K562 (cell line): ENCODE data around the gene MMP19. TPM values are rescaled to one million over a fixed set of nuclear protein-coding genes. Genes with fewer than 3 reads are reported as not detected.

ENCODE experiments used
- ATAC-seq: fragments of 200-7000 bp; cut with Tn5 transposase; 3 replicates; pipeline ENCODE4 v1.9.1; 2020; ENCODE audit warnings: moderate library complexity
- BruUV-seq: library from RNA; stranded (reverse); fragments of 400-500 nt; replicated peaks from 2 replicates; lab custom pipeline; 2021; lab: Mats Ljungman, UMichigan
- CTCF ChIA-PET: fragments of 300-600 bp; formaldehyde crosslinking; extraction: SDS; loops from one replicate; lab custom pipeline; 2021; ENCODE audit warnings: low intra/inter-chr PET ratio; lab: Yijun Ruan, JAX
- POLR2A ChIA-PET: fragments of 300-600, 350-650 bp; sonication (Branson Sonifier 250); formaldehyde crosslinking; extraction: SDS; loops from one replicate; lab custom pipeline; 2021; ENCODE audit warnings: antibody characterized with exemption, inconsistent platforms; lab: Yijun Ruan, JAX
- DNase-seq, 4 experiments: peaks; one replicate each; pipeline versions ENCODE4 v3.0.0 to v3.0.0-alpha.2; 2011 to 2018; ENCODE audit warnings: low spot score in 3 of 4, mixed read lengths in 3 of 4; ENCODE audit errors: extremely low read depth in 1 of 4
- FAIRE-seq: peaks from 2 replicates; lab custom pipeline; 2011; peaks lifted over from hg19 to GRCh38; lab: Jason Lieb, UNC
- H2AFZ ChIP-seq: 2 replicates; pipeline ENCODE4 v1.6.0; 2011; ENCODE audit warnings: low read depth, low read length, control low read depth, inconsistent platforms
- H3K27ac ChIP-seq: fragments of 200-600 bp; 3 replicates; pipeline ENCODE4 v1.8.0; 2011; ENCODE audit warnings: low read depth, mild to moderate bottlenecking, control low read depth, inconsistent platforms, low read length, moderate library complexity, mixed read lengths; ENCODE audit errors: extremely low read depth
- H3K27me3 ChIP-seq, 2 experiments: fragments of 300-600 bp in 1 of 2; 2 replicates in 1 of 2; 3 replicates in 1 of 2; pipeline versions ENCODE4 v1.6.0 to v1.8.0; 2011; ENCODE audit warnings: inconsistent platforms in 2 of 2, low read length in 2 of 2, mild to moderate bottlenecking in 1 of 2, mixed read lengths in 1 of 2, moderate library complexity in 1 of 2; ENCODE audit not compliant: control insufficient read depth in 2 of 2, insufficient read depth in 2 of 2
- H3K36me3 ChIP-seq: fragments of 300-600 bp; 3 replicates; pipeline ENCODE4 v1.8.0; 2011; ENCODE audit warnings: mild to moderate bottlenecking, low read length, inconsistent platforms; ENCODE audit not compliant: control insufficient read depth, insufficient read depth
- H3K4me1 ChIP-seq, 2 experiments: fragments of 200-600 bp in 1 of 2; replicated peaks in 1 of 2; 2 replicates in 1 of 2; 3 replicates in 1 of 2; pipeline versions ENCODE4 v1.5.1 to v1.8.0; 2011; ENCODE audit warnings: inconsistent platforms in 2 of 2, low read length in 2 of 2, mild to moderate bottlenecking in 1 of 2, mixed read lengths in 1 of 2, moderate library complexity in 1 of 2; ENCODE audit not compliant: control insufficient read depth in 2 of 2, insufficient read depth in 2 of 2
- H3K4me2 ChIP-seq: 2 replicates; pipeline ENCODE4 v1.6.1; 2011; ENCODE audit warnings: low read length, control low read depth, inconsistent platforms, mixed read lengths; ENCODE audit not compliant: insufficient read depth
- H3K4me3 ChIP-seq: fragments of 200-600 bp; sonication (generic), shearing (Covaris generic); 2 replicates; pipeline ENCODE4 v1.5.1; 2016; ENCODE audit warnings: control low read depth, inconsistent platforms
- H3K79me2 ChIP-seq: fragments of 200-600 bp; 3 replicates; pipeline ENCODE4 v1.8.0; 2011; ENCODE audit warnings: low read length, inconsistent platforms; ENCODE audit not compliant: control insufficient read depth, insufficient read depth
- H3K9ac ChIP-seq, 2 experiments: 2 replicates each; pipeline versions ENCODE4 v1.6.0 to v1.6.1; 2011; ENCODE audit warnings: low read depth in 2 of 2, low read length in 2 of 2, control low read depth in 1 of 2, inconsistent platforms in 1 of 2, mild to moderate bottlenecking in 1 of 2, mixed read lengths in 1 of 2; ENCODE audit not compliant: insufficient read depth in 1 of 2
- H3K9me1 ChIP-seq: one replicate; pipeline ENCODE4 v1.6.0; 2011; ENCODE audit warnings: inconsistent platforms, mild to moderate bottlenecking, low read length, moderate library complexity; ENCODE audit not compliant: control insufficient read depth, insufficient read depth
- H3K9me3 ChIP-seq: replicated peaks from 2 replicates; pipeline ENCODE4 v1.5.1; 2011; ENCODE audit warnings: low read depth, low read length, inconsistent platforms; ENCODE audit not compliant: control insufficient read depth, insufficient read depth
- H4K20me1 ChIP-seq: replicated peaks from 2 replicates; pipeline ENCODE4 v1.6.1; 2011; ENCODE audit warnings: low read length, inconsistent platforms, mixed read lengths; ENCODE audit not compliant: control insufficient read depth, insufficient read depth
- FOS ChIP-seq: IDR thresholded peaks from 3 replicates; pipeline ENCODE4 v1.6.1; 2011; ENCODE audit not compliant: insufficient read length; ENCODE audit errors: extremely low read depth
- HDAC2 ChIP-seq: fragments of 450-650 bp; IDR thresholded peaks from 2 replicates; pipeline ENCODE4 v1.6.1; 2016; ENCODE audit warnings: mild to moderate bottlenecking
- HES1 ChIP-seq: fragments of 450-650 bp; IDR thresholded peaks from 2 replicates; pipeline ENCODE4 v1.6.1; 2016; ENCODE audit warnings: low read depth, mild to moderate bottlenecking, moderate library complexity
- IRF2 ChIP-seq: sonication (generic); formaldehyde crosslinking; IDR thresholded peaks from 2 replicates; pipeline ENCODE4 v1.8.1; 2022; ENCODE audit warnings: mild to moderate bottlenecking, missing genetic modification reagents
- KDM2B ChIP-seq: fragments of 250-450 bp; sonication (Bioruptor Pico); IDR thresholded peaks from 2 replicates; pipeline ENCODE4 v1.8.0; 2021; ENCODE audit warnings: mild to moderate bottlenecking, moderate library complexity
- MTF1 ChIP-seq: fragments of 250-450 bp; sonication (Bioruptor Pico); IDR thresholded peaks from 2 replicates; pipeline ENCODE4 v1.9.0; 2021; ENCODE audit warnings: moderate library complexity, mild to moderate bottlenecking, inconsistent platforms, borderline replicate concordance
- NCOA6 ChIP-seq: fragments of 450-650 bp; IDR thresholded peaks from 2 replicates; pipeline ENCODE4 v1.6.1; 2017; ENCODE audit warnings: mild to moderate bottlenecking
- RBM17 ChIP-seq: fragments of 200-400 bp; formaldehyde crosslinking; IDR thresholded peaks from 2 replicates; pipeline ENCODE4 v1.6.1; 2017; ENCODE audit warnings: low read depth, mild to moderate bottlenecking, low read length, borderline replicate concordance
- SIN3A ChIP-seq, 2 experiments: fragments of 150-350 bp in 1 of 2; IDR thresholded peaks; 2 replicates each; pipeline ENCODE4 v1.6.1; 2011 to 2016; ENCODE audit warnings: borderline replicate concordance in 2 of 2, low read depth in 2 of 2, low read length in 2 of 2, mild to moderate bottlenecking in 2 of 2, moderate library complexity in 2 of 2; ENCODE audit not compliant: control insufficient read depth in 1 of 2
- SMARCB1 ChIP-seq: IDR thresholded peaks from 2 replicates; pipeline ENCODE4 v1.6.1; 2011; ENCODE audit warnings: improper control_type of control experiment, low read depth; ENCODE audit not compliant: insufficient read length
- SNAPC5 ChIP-seq: fragments of 250-450 bp; sonication (Bioruptor Pico); IDR thresholded peaks from 2 replicates; pipeline ENCODE4 v1.8.0; 2021; ENCODE audit warnings: moderate library complexity, mild to moderate bottlenecking, inconsistent platforms
- SREBF2 ChIP-seq: sonication (generic); formaldehyde crosslinking; IDR thresholded peaks from 2 replicates; pipeline ENCODE4 v1.4.0; 2020; ENCODE audit warnings: mild to moderate bottlenecking, missing genetic modification reagents
- ZBTB7A ChIP-seq: IDR thresholded peaks from 2 replicates; pipeline ENCODE4 v1.6.1; 2011; ENCODE audit warnings: low read depth, mild to moderate bottlenecking, low read length, moderate library complexity, borderline replicate concordance; ENCODE audit not compliant: control insufficient read depth
- ZNF133 ChIP-seq: fragments of 250-450 bp; sonication (Bioruptor Pico); IDR thresholded peaks from 2 replicates; pipeline ENCODE4 v1.4.0; 2020; ENCODE audit warnings: mild to moderate bottlenecking
- ZNF24 ChIP-seq: fragments of 450-650 bp; IDR thresholded peaks from 2 replicates; pipeline ENCODE4 v1.6.1; 2016
- ZNF274 ChIP-seq: IDR thresholded peaks from 2 replicates; pipeline ENCODE4 v1.6.1; 2011; ENCODE audit warnings: low read depth, mild to moderate bottlenecking, low read length, moderate library complexity, borderline replicate concordance
- ZNF561 ChIP-seq: fragments of 450-650 bp; formaldehyde crosslinking; conservative IDR thresholded peaks from 2 replicates; pipeline ENCODE4 v1.4.0; 2020; ENCODE audit warnings: mild to moderate bottlenecking, moderate library complexity
- WGBS: fragments of 100-300 bp; shearing (Covaris generic); methylation state at CpG from one replicate; pipeline ENCODE4 v1.1.6; 2016; ENCODE audit warnings: low coverage, mixed read lengths; ENCODE audit not compliant: insufficient coverage; ENCODE audit errors: missing lambda C conversion rate; 5-methylcytosine and 5-hydroxymethylcytosine counted together
- in situ Hi-C: fragments of 300-500 bp; cut with MboI; formaldehyde crosslinking; loops from 4 replicates; pipeline ENCODE4 v1.15.0; 2018; ENCODE audit warnings: inconsistent platforms, mixed read lengths
- intact Hi-C: fragments of 100-400 bp; cut with micrococcal nuclease; formaldehyde crosslinking; loops from 2 replicates; pipeline ENCODE4 v1.14.2; 2022
- polyA plus RNA-seq, 8 experiments: library from polyadenylated mRNA; depleted of rRNA in 4 of 8; stranded (reverse) in 5 of 8; unstranded in 3 of 8; fragments of >200 nt; fragmentation: Nextera tagmentation in 2 of 8; fragmentation: Illumina TruSeq in 1 of 8; extraction: Ambion mirVana in 2 of 8; extraction: Trizol in 1 of 8; gene quantifications; 2 replicates each; pipeline versions ENCODE4 v1.2.1 to v1.2.3, GENCODE V29; 2011 to 2014; ENCODE audit warnings: inconsistent platforms in 1 of 8, missing spikeins in 1 of 8
- total RNA-seq, 7 experiments: library from RNA; depleted of rRNA in 6 of 7; stranded (reverse); fragments of >200 nt in 6 of 7; fragmentation: Illumina TruSeq in 2 of 7; extraction: Trizol in 2 of 7; gene quantifications; 2 replicates each; pipeline versions ENCODE4 v1.2.1 to v1.2.3, GENCODE V29; 2011 to 2021; ENCODE audit warnings: low replicate concordance in 1 of 7

Gene MMP19
- total and polyA plus RNA-seq, 9 of the 15 experiments (the other 6 are each of a cell fraction or from before 2014, with no cell fraction given) = 0.14 to 1.6 (median 0.66) TPM

GRCh38 chr12:55789171-55789570, 53.6 kb downstream of the MMP19 start:
- peaks cover 92% of the 10 kb centered on the region for H3K36me3 ChIP-seq
- no TSS peak for BruUV-seq
- POLR2A ChIA-PET = interaction anchor here (1.1 to 2.1 kb wide), 3 partner anchors 11 to 17 kb away, joined by 3 to 8 read pairs (median 4); no protein-coding TSS in a partner anchor

GRCh38 chr12:55788546-55788945, 54.2 kb downstream of the MMP19 start:
- FAIRE-seq = no peak
- intact Hi-C loops (no loop called here), in situ Hi-C loops (no loop called here)

More at GRCh38 chr12:55789171-55789570, 53.6 kb downstream of the MMP19 start:
- no peak for DNase-seq
- Histone ChIP-seq H3K27ac (no peak overlapping the region), H3K27me3 (no peaks in the 10 kb centered on the region), H2AFZ (no peak overlapping the region), H4K20me1 (no peaks in the 10 kb centered on the region), H3K79me2 (peaks cover 5% of the 10 kb centered on the region; the same call in 1 of the 3 replicates), H3K4me2 (no peak overlapping the region), H3K4me3 (no peak overlapping the region), H3K9me1 (no peaks in the 10 kb centered on the region), H3K9me3 (no peaks in the 10 kb centered on the region), H3K4me1 (no peaks in the 10 kb centered on the region), H3K9ac (no peak overlapping the region)
- CTCF ChIA-PET = no interaction called here
- 100% methylated on average over 2 of the region's 2 CpGs for WGBS
- TF ChIP-seq IRF2 (CRISPR knock-in tag) (no peak), RBM17 (no peak)
- intact Hi-C loops (no loop called here), in situ Hi-C loops (no loop called here)
- ATAC-seq = no peak
- no peak for FAIRE-seq

More at GRCh38 chr12:55788546-55788945, 54.2 kb downstream of the MMP19 start:
- peaks cover 3% of the 10 kb centered on the region; the same call in 1 of the 3 replicates for H3K79me2 ChIP-seq
- no peaks in the 10 kb centered on the region for H3K9me1 ChIP-seq
- H3K4me1 ChIP-seq = no peaks in the 10 kb centered on the region
- ChIA-PET POLR2A (interaction anchor here (0.6 to 2.1 kb wide), 3 partner anchors 16 to 143 kb away, joined by 3 to 8 read pairs (median 4); no protein-coding TSS in a partner anchor), CTCF (no interaction called here)
- no peaks in the 10 kb centered on the region for H3K9me3 ChIP-seq
- no TSS peak for BruUV-seq
- H3K27ac ChIP-seq = no peak overlapping the region
- DNase-seq (no peak), ATAC-seq (no peak)
- no peak overlapping the region for H3K9ac ChIP-seq
- H4K20me1 ChIP-seq = no peaks in the 10 kb centered on the region
- no peaks in the 10 kb centered on the region for H3K27me3 ChIP-seq
- TF ChIP-seq SNAPC5 (no peak), ZNF133 (CRISPR knock-in tag) (no peak), ZBTB7A (no peak), ZNF274 (no peak), FOS (no peak), SIN3A (IDR thresholded peaks at IDR 0.05; ENCODE audit: borderline replicate concordance in 2 of 2, control insufficient read depth in 1 of 2, low read depth in 2 of 2, low read length in 2 of 2) (no peak), SREBF2 (no peak), KDM2B (no peak), ZNF24 (no peak), ZNF561 (CRISPR knock-in tag) (no peak), NCOA6 (no peak), HES1 (no peak), SMARCB1 (no peak), HDAC2 (no peak), MTF1 (CRISPR knock-in tag) (no peak)
- H3K36me3 ChIP-seq = peaks cover 92% of the 10 kb centered on the region
- no peak overlapping the region for H3K4me2 ChIP-seq
- H3K4me3 ChIP-seq = no peak overlapping the region
- H2AFZ ChIP-seq = no peak overlapping the region
- WGBS = 96% methylated on average over 7 of the region's 7 CpGs
